Prostate gland (tissue), 2 donors: ENCODE data around the gene DTX1.

ENCODE experiments used
- CTCF ChIP-seq, 4 experiments: fragments of 200-600 bp in 2 of 4; fragments of 450-650 bp in 2 of 4; sonication (generic) in 2 of 4; IDR thresholded peaks; 1 replicate in 3 of 4; 2 replicates in 1 of 4; pipeline ENCODE4 v1.5.1; 2016 to 2019; ENCODE audit warnings: antibody characterized with exemption in 4 of 4, mild to moderate bottlenecking in 2 of 4, moderate library complexity in 2 of 4
- POLR2A ChIP-seq: fragments of 450-650 bp; IDR thresholded peaks from one replicate; pipeline ENCODE4 v1.6.1; 2016; ENCODE audit warnings: antibody characterized with exemption, mild to moderate bottlenecking

- no peak for TF ChIP-seq CTCF (IDR thresholded peaks at IDR 0.05)
- TF ChIP-seq POLR2A = no peak
Measured at GRCh38 chr12:113063396-113064350, 7.1 kb downstream of the DTX1 start.
